IMR-90 (cell line): Measurements from ENCODE around the gene SLIT3. TPM values are rescaled to one million over a fixed set of nuclear protein-coding genes. Genes with fewer than 3 reads are reported as not detected.

Experiments used
- ATAC-seq: fragments of 200-7000 bp; cut with Tn5 transposase; 2 replicates; pipeline ENCODE4 v1.9.1; 2020; ENCODE audit warnings: low read depth, mild to moderate bottlenecking, moderate library complexity
- BruUV-seq: library from RNA; stranded (reverse); fragments of 400-500 nt; replicated peaks from 2 replicates; lab custom pipeline; 2021; lab: Mats Ljungman, UMichigan
- CTCF ChIA-PET: fragments of 300-600 bp; formaldehyde crosslinking; extraction: SDS; loops from one replicate; lab custom pipeline; 2021; ENCODE audit warnings: antibody characterized with exemption; lab: Yijun Ruan, JAX
- POLR2A ChIA-PET: fragments of 300-600 bp; sonication (Branson Sonifier 250); formaldehyde crosslinking; loops from one replicate; lab custom pipeline; 2022; ENCODE audit warnings: antibody characterized with exemption; ENCODE audit not compliant: unreplicated experiment; lab: Charles Lee
- DNase-seq: peaks from one replicate; pipeline ENCODE4 v3.0.0; 2013
- H2AFZ ChIP-seq: replicated peaks from 2 replicates; pipeline ENCODE3; 2013; ENCODE audit warnings: low read length, mild to moderate bottlenecking; ENCODE audit not compliant: poor library complexity
- H2AK5ac ChIP-seq: 2 replicates; pipeline ENCODE4 v1.6.1; 2013; ENCODE audit warnings: low read depth, low read length, inconsistent platforms
- H2AK9ac ChIP-seq: replicated peaks from 2 replicates; pipeline ENCODE3; 2013; ENCODE audit warnings: mild to moderate bottlenecking, low read depth, low read length, moderate library complexity; ENCODE audit not compliant: poor library complexity
- H2BK120ac ChIP-seq: 2 replicates; pipeline ENCODE4 v1.6.1; 2013; ENCODE audit warnings: low read depth, low read length, inconsistent platforms
- H2BK15ac ChIP-seq: 3 replicates; pipeline ENCODE4 v1.6.1; 2013; ENCODE audit warnings: low read depth, low read length, inconsistent platforms
- H2BK20ac ChIP-seq: 2 replicates; pipeline ENCODE4 v1.6.1; 2013; ENCODE audit warnings: low read depth, mild to moderate bottlenecking, inconsistent platforms, low read length, moderate library complexity
- H2BK5ac ChIP-seq: 2 replicates; pipeline ENCODE4 v1.6.1; 2013; ENCODE audit warnings: mild to moderate bottlenecking, low read depth, low read length, inconsistent platforms; ENCODE audit not compliant: poor library complexity, severe bottlenecking
- H3K14ac ChIP-seq: replicated peaks from 2 replicates; pipeline ENCODE4 v1.6.1; 2013; ENCODE audit warnings: low read depth, low read length, inconsistent platforms
- H3K18ac ChIP-seq: 2 replicates; pipeline ENCODE4 v1.6.1; 2013; ENCODE audit warnings: low read depth, low read length, control low read depth
- H3K23ac ChIP-seq: 2 replicates; pipeline ENCODE4 v1.6.1; 2013; ENCODE audit warnings: low read depth, low read length, inconsistent platforms
- H3K27ac ChIP-seq: 2 replicates; pipeline ENCODE4 v1.5.1; 2013; ENCODE audit warnings: mild to moderate bottlenecking, control low read depth, low read length; ENCODE audit not compliant: insufficient read depth
- H3K27me3 ChIP-seq: 2 replicates; pipeline ENCODE4 v1.6.1; 2013; ENCODE audit warnings: low read length; ENCODE audit not compliant: control insufficient read depth, insufficient read depth
- H3K36me3 ChIP-seq: 2 replicates; pipeline ENCODE4 v1.6.1; 2013; ENCODE audit warnings: low read length, mixed read lengths; ENCODE audit not compliant: control insufficient read depth, insufficient read depth
- H3K4ac ChIP-seq: 2 replicates; pipeline ENCODE4 v1.6.1; 2013; ENCODE audit warnings: low read depth, low read length, inconsistent platforms
- H3K4me1 ChIP-seq: 2 replicates; pipeline ENCODE4 v1.6.1; 2013; ENCODE audit warnings: low read length, mixed read lengths; ENCODE audit not compliant: control insufficient read depth, insufficient read depth
- H3K4me2 ChIP-seq: 2 replicates; pipeline ENCODE4 v1.6.1; 2013; ENCODE audit warnings: low read depth, mild to moderate bottlenecking, control low read depth, low read length, moderate library complexity
- H3K4me3 ChIP-seq: 2 replicates; pipeline ENCODE4 v1.5.1; 2013; ENCODE audit warnings: low read depth, mild to moderate bottlenecking, control low read depth, low read length, moderate library complexity; ENCODE audit not compliant: insufficient read depth
- H3K56ac ChIP-seq: 2 replicates; pipeline ENCODE4 v1.6.1; 2013; ENCODE audit warnings: low read length, inconsistent platforms; ENCODE audit not compliant: insufficient read depth; ENCODE audit errors: extremely low read depth
- H3K79me1 ChIP-seq, 2 experiments: 2 replicates each; pipeline ENCODE4 v1.6.1; 2013; ENCODE audit warnings: low read length in 2 of 2, inconsistent platforms in 1 of 2, low read depth in 1 of 2
- H3K9ac ChIP-seq: 2 replicates; pipeline ENCODE4 v1.6.1; 2013; ENCODE audit warnings: low read depth, low read length, control low read depth
- H3K9me1 ChIP-seq: 2 replicates; pipeline ENCODE4 v1.6.1; 2013; ENCODE audit warnings: low read length, inconsistent platforms; ENCODE audit not compliant: insufficient read depth
- H3K9me3 ChIP-seq: 2 replicates; pipeline ENCODE4 v1.6.1; 2013; ENCODE audit warnings: low read length; ENCODE audit not compliant: control insufficient read depth, insufficient read depth
- H4K20me1 ChIP-seq: 2 replicates; pipeline ENCODE4 v1.6.1; 2013; ENCODE audit warnings: low read length, inconsistent platforms; ENCODE audit not compliant: insufficient read depth
- H4K5ac ChIP-seq: 2 replicates; pipeline ENCODE4 v1.6.1; 2013; ENCODE audit warnings: mild to moderate bottlenecking, low read depth, low read length, control low read depth
- H4K8ac ChIP-seq, 2 experiments: 2 replicates each; pipeline ENCODE4 v1.6.1; 2013; ENCODE audit warnings: low read depth in 2 of 2, low read length in 2 of 2, control low read depth in 1 of 2, inconsistent platforms in 1 of 2
- H4K91ac ChIP-seq: 2 replicates; pipeline ENCODE4 v1.6.1; 2013; ENCODE audit warnings: low read depth, low read length, inconsistent platforms; ENCODE audit not compliant: insufficient read depth
- BHLHE40 ChIP-seq: fragments of 150-350 bp; IDR thresholded peaks from 2 replicates; pipeline ENCODE4 v1.6.1; 2016; ENCODE audit warnings: mild to moderate bottlenecking, low read depth, low read length
- CEBPB ChIP-seq: IDR thresholded peaks from 2 replicates; pipeline ENCODE4 v1.6.1; 2012; ENCODE audit warnings: low read depth, low read length, improper control_type of control experiment
- MAFK ChIP-seq: IDR thresholded peaks from 2 replicates; pipeline ENCODE4 v1.6.1; 2012; ENCODE audit warnings: low read depth, low read length, improper control_type of control experiment
- NFE2L2 ChIP-seq: fragments of 150-350 bp; IDR thresholded peaks from 2 replicates; pipeline ENCODE4 v1.6.1; 2016; ENCODE audit warnings: low read depth, mild to moderate bottlenecking, low read length
- RAD21 ChIP-seq: IDR thresholded peaks from 2 replicates; pipeline ENCODE4 v1.6.1; 2012; ENCODE audit warnings: low read length, improper control_type of control experiment
- RFX5 ChIP-seq: IDR thresholded peaks from 2 replicates; pipeline ENCODE4 v1.8.0; 2012; ENCODE audit warnings: low read depth, mild to moderate bottlenecking, low read length, moderate library complexity
- WGBS, 2 experiments: methylation state at CpG; one replicate each; pipeline versions ENCODE4 v1.1.5 to v1.1.7; 2013; ENCODE audit warnings: missing lambda C conversion rate in 2 of 2; ENCODE audit not compliant: insufficient read length in 1 of 2; ENCODE audit errors: extremely low coverage in 2 of 2; 5-methylcytosine and 5-hydroxymethylcytosine counted together
- dilution Hi-C: fragments of 300-500 bp; cut with HindIII; formaldehyde crosslinking; loops from one replicate; pipeline ENCODE4 v1.14.3; 2018; ENCODE audit warnings: low sequenced_read_pairs; ENCODE audit not compliant: unreplicated experiment
- in situ Hi-C: fragments of 300-500 bp; cut with MboI; formaldehyde crosslinking; loops from 3 replicates; pipeline ENCODE4 v1.14.3; 2019; ENCODE audit warnings: low sequenced_read_pairs, inconsistent platforms, mixed read lengths
- intact Hi-C: fragments of 100-400 bp; cut with micrococcal nuclease; formaldehyde crosslinking; loops from 2 replicates; pipeline ENCODE4 v1.10.0; 2022
- polyA plus RNA-seq, 3 experiments: library from polyadenylated mRNA; depleted of rRNA; stranded (reverse); fragments of >200 nt; gene quantifications; 2 replicates each; pipeline ENCODE4 v1.2.3, GENCODE V29; 2012; ENCODE audit warnings: low replicate concordance in 1 of 3
- total RNA-seq: library from RNA; depleted of rRNA; stranded (reverse); fragments of >200 nt; gene quantifications from 2 replicates; pipeline ENCODE4 v1.2.3, GENCODE V29; 2012
- TF ChIP-seq, protein P1 (sequence below): fragments of 150-350 bp; IDR thresholded peaks from 2 replicates; pipeline ENCODE4 v1.6.1; 2017; ENCODE audit warnings: mild to moderate bottlenecking, antibody characterized with exemption, low read length, low read depth
- TF ChIP-seq, protein P2 (sequence below): conservative IDR thresholded peaks from 2 replicates; pipeline ENCODE4 v1.5.1; 2012; ENCODE audit warnings: mild to moderate bottlenecking, low read depth, low read length, improper control_type of control experiment
- TF ChIP-seq, protein P3 (sequence below): fragments of 150-350 bp; IDR thresholded peaks from 2 replicates; pipeline ENCODE4 v1.6.1; 2016; ENCODE audit warnings: low read depth, mild to moderate bottlenecking, low read length, moderate library complexity, borderline replicate concordance

SLIT3 gene
- total and polyA plus RNA-seq, 2 of the 4 experiments (the other 2 are of a cell fraction) = 0.18 to 0.50 TPM

DNA sequence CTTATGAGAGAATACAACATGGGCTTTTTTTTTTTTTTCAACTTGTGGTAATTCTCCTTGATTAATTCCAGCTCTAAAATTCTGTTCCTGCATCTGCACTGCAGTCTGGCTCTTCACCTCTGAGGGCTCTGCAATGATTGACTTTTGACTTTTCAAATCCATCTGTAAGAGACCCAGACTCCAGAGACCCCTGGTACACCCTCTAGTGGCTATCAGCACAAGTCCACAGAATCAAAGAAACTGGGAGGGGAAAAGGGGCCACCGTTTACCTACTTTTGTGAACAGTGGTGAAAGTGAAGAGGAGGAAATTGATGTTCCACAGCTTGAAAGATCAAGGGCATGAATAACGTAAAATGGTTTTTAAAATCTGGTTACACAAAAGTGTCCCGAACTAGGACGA lies 151.6 kb downstream of the SLIT3 start:
- no peak overlapping the region for H3K23ac ChIP-seq
- no peak overlapping the region for H3K4ac ChIP-seq
- no peak overlapping the region for H4K8ac ChIP-seq
- H3K4me1 ChIP-seq = no peaks in the 10 kb centered on the region
- H2AK5ac ChIP-seq = no peak overlapping the region
- no peak overlapping the region for H3K4me2 ChIP-seq
- in situ Hi-C loops = no loop called here
- POLR2A ChIA-PET = interaction anchor here (0.6 kb wide), 1 partner anchor 97 kb away, joined by 3 read pairs; no protein-coding TSS in a partner anchor
- H4K91ac ChIP-seq = no peak overlapping the region
- no peak overlapping the region for H3K18ac ChIP-seq
- CTCF ChIA-PET = no interaction called here
- H3K79me1 ChIP-seq = no peaks in the 10 kb centered on the region
- H3K9me3 ChIP-seq = 0 out of 2 replicates have a peak, but pooled peaks cover 2% of the 10 kb centered on the region
- no peak overlapping the region for H2BK120ac ChIP-seq
- no peak overlapping the region for H3K9ac ChIP-seq
- TF ChIP-seq RFX5 (no peak), BHLHE40 (no peak), RAD21 (no peak), NFE2L2 (no peak), CEBPB (no peak), MAFK (no peak)
- TF ChIP-seq, protein P1, sequence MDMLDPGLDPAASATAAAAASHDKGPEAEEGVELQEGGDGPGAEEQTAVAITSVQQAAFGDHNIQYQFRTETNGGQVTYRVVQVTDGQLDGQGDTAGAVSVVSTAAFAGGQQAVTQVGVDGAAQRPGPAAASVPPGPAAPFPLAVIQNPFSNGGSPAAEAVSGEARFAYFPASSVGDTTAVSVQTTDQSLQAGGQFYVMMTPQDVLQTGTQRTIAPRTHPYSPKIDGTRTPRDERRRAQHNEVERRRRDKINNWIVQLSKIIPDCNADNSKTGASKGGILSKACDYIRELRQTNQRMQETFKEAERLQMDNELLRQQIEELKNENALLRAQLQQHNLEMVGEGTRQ = no peak
- TF ChIP-seq, protein P2, sequence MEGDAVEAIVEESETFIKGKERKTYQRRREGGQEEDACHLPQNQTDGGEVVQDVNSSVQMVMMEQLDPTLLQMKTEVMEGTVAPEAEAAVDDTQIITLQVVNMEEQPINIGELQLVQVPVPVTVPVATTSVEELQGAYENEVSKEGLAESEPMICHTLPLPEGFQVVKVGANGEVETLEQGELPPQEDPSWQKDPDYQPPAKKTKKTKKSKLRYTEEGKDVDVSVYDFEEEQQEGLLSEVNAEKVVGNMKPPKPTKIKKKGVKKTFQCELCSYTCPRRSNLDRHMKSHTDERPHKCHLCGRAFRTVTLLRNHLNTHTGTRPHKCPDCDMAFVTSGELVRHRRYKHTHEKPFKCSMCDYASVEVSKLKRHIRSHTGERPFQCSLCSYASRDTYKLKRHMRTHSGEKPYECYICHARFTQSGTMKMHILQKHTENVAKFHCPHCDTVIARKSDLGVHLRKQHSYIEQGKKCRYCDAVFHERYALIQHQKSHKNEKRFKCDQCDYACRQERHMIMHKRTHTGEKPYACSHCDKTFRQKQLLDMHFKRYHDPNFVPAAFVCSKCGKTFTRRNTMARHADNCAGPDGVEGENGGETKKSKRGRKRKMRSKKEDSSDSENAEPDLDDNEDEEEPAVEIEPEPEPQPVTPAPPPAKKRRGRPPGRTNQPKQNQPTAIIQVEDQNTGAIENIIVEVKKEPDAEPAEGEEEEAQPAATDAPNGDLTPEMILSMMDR = no peak
- TF ChIP-seq, protein P3, sequence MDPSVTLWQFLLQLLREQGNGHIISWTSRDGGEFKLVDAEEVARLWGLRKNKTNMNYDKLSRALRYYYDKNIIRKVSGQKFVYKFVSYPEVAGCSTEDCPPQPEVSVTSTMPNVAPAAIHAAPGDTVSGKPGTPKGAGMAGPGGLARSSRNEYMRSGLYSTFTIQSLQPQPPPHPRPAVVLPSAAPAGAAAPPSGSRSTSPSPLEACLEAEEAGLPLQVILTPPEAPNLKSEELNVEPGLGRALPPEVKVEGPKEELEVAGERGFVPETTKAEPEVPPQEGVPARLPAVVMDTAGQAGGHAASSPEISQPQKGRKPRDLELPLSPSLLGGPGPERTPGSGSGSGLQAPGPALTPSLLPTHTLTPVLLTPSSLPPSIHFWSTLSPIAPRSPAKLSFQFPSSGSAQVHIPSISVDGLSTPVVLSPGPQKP = no peak
- H2AK9ac ChIP-seq = no peak overlapping the region
- no peaks in the 10 kb centered on the region for H3K27me3 ChIP-seq
- H2BK5ac ChIP-seq = no peak overlapping the region
- H2BK20ac ChIP-seq = no peak overlapping the region
- no peak overlapping the region for H2BK15ac ChIP-seq
- H3K36me3 ChIP-seq = no peaks in the 10 kb centered on the region
- H2AFZ ChIP-seq = no peak overlapping the region
- H3K4me3 ChIP-seq = no peak overlapping the region
- BruUV-seq = no TSS peak
- H3K9me1 ChIP-seq = no peaks in the 10 kb centered on the region
- H3K14ac ChIP-seq = no peak overlapping the region
- no peaks in the 10 kb centered on the region for H4K20me1 ChIP-seq
- intact Hi-C loops = no loop called here
- WGBS, 2 experiments = no CpG with 5 or more reads among the region's 4 CpGs
- no peak overlapping the region for H3K27ac ChIP-seq
- H4K5ac ChIP-seq = no peak overlapping the region
- ATAC-seq (no peak), DNase-seq (no peak)
- dilution Hi-C loops = no loop called here
- no peak overlapping the region for H3K56ac ChIP-seq
